ENCODE data around the gene CACNA1H.

DNA sequence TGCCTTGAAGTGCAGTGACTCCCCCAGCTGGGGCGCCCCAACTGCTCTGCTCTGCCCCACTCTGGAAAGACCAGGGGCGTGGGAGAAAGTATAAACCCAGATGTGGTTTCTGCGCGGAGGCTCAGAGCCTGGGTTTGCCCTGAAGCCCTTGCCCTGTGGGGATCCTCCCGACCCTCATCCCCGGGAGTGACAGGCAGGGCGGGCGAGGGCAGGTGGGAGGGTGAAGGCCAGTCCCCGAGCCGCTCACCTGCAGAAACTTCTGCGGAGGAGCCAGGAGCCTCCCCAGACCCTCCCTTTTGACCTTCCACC lies 106.8 kb downstream of the CACNA1H start:
- TF ChIP-seq, protein P1, sequence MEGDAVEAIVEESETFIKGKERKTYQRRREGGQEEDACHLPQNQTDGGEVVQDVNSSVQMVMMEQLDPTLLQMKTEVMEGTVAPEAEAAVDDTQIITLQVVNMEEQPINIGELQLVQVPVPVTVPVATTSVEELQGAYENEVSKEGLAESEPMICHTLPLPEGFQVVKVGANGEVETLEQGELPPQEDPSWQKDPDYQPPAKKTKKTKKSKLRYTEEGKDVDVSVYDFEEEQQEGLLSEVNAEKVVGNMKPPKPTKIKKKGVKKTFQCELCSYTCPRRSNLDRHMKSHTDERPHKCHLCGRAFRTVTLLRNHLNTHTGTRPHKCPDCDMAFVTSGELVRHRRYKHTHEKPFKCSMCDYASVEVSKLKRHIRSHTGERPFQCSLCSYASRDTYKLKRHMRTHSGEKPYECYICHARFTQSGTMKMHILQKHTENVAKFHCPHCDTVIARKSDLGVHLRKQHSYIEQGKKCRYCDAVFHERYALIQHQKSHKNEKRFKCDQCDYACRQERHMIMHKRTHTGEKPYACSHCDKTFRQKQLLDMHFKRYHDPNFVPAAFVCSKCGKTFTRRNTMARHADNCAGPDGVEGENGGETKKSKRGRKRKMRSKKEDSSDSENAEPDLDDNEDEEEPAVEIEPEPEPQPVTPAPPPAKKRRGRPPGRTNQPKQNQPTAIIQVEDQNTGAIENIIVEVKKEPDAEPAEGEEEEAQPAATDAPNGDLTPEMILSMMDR (IDR thresholded peaks at IDR 0.05; ENCODE audit: low read depth, low read length): no peak
- TF ChIP-seq EZH2phosphoT487 (IDR thresholded peaks at IDR 0.05; ENCODE audit: low read depth): no peak

Measured in OCI-LY3 (cell line).